ENCODE data around the gene ITGB2. TPM values are rescaled to one million over a fixed set of nuclear protein-coding genes. Genes with fewer than 3 reads are reported as not detected.
"Not testable (repeated sequence)": the region's sequence is repeated elsewhere in the genome, so short reads cannot be mapped to it uniquely, and the experiment has no call there.

The ITGB2 gene
- total RNA-seq, 1 donor from 2014 or later, result 23.8 TPM

DNA sequence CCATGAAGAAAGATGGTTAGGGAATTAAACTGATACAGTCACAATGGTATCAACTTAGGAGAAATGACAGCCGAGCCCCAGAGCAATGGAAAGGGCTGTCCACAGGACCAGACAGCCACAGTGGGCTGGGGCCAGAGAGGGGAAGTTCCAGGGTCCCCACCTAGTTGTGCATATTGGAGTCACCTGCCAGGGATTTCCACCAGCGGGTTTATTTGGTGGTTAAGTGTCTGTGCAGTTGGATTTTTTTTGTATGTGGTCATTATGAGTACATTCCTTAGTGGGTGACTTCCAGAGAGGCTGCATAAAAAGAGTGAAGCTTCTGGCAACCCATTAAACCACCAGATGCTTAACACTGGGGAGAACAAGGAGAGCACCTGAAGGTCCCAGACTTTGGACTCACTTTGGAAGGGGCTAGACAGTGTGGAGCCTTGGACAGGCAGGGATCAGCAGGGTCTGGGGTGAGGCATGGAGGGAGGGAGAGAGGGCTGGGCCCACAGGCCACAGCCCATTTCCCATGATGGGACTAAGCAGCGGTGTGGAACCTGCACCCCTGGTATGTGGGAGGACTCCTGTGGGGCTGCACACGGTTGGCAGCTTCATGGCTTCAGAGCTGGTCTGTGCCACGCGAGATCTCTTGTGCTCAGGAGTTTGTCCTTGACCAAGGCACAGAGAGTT is 39.4 kb downstream of the ITGB2 start:
- intact Hi-C loops (cut with DNase I), result no loop called here
- peak; percentile 37 for DNase-seq
- no peak for ATAC-seq (ENCODE audit: poor library complexity)

DNA sequence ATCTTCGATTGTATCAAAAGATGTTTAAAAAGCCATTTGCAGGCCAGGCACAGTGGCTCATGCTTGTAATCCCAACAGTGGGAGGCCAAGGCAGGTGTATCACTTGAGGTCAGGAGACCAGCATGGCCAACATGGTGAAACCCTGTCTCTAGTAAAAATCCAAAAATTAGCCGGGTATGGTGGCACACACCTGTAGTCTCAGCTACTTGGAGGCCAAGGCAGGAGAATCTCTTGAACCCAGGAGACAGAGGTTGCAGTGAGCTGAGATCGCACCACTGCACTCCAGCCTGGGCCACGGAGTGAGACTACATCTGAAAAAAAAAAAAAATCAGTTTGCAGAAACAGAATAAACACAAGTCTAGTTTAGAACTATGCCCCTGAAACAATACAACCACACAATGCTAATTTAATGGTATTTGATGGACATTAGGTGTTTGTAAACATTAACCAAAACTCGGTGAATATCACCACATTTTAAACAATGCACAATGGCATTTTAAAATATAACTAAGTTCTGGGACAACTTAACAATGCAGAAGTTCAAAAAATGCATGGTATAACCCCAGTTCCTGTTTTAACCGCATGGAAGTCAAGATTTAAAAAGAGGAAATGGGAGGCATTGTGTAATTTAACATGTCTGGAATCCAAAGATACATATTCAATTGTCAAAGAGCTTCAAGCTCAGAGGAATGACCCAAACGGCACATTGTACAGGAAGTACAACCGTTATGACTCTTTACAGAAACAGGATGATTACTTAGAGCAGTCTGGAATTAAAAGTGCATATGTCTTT is 40.1 kb downstream of the ITGB2 start:
- DNase-seq, result no peak
- peak; percentile 48 for ATAC-seq (ENCODE audit: poor library complexity)
- intact Hi-C loops (cut with DNase I), result no loop called here

GRCh38 chr21:44879238-44879637 is 41.5 kb downstream of the ITGB2 start:
- intact Hi-C loops (cut with DNase I), result loop anchor here (5.0 kb wide), 1 partner anchor 77 kb away; the partner anchor contains the start of gene UBE2G2
- DNase-seq; ATAC-seq (ENCODE audit: poor library complexity): not testable (repeated sequence)

- no peak for ATAC-seq (ENCODE audit: poor library complexity)
- intact Hi-C loops (cut with DNase I), result loop anchor here (5.0 kb wide), 1 partner anchor 76 kb away; the partner anchor contains the start of gene UBE2G2
- peak; percentile 22 for DNase-seq
Observed at GRCh38 chr21:44878053-44878982, 42.4 kb downstream of the ITGB2 start.

GRCh38 chr21:44876849-44877575 is 43.7 kb downstream of the ITGB2 start:
- intact Hi-C loops (cut with DNase I), result loop anchor here (5.0 kb wide), 1 partner anchor 75 kb away; the partner anchor contains the start of gene UBE2G2
- no peak for ATAC-seq (ENCODE audit: poor library complexity)
- peak; percentile 18 for DNase-seq

DNA sequence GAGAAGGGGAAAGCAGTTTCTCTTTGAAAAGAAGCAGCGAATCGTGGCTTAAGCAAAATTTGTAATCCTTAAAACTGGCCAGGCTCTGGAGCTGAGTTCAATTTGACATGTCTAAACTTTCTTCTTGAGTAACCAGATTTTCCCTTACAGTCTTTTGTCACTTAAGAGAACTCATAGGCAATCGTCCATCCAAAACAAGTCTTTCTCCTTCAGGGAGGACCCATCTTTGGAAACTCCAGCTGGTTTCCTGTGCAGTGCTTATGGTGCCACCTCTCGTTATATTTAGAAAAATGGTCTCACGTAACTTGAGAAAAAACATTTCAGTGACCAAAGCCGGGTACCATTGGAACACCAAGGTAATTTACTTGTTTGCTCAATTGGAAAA is 45.4 kb downstream of the ITGB2 start:
- intact Hi-C loops (cut with DNase I), result loop anchor here (5.0 kb wide), 1 partner anchor 73 kb away; the partner anchor contains the start of gene UBE2G2
- no peak for DNase-seq
- ATAC-seq (ENCODE audit: poor library complexity), result no peak

GRCh38 chr21:44874497-44875315 is 46.0 kb downstream of the ITGB2 start:
- DNase-seq, result peak; percentile 89
- intact Hi-C loops (cut with DNase I), result loop anchor here (5.0 kb wide), 1 partner anchor 72 kb away; the partner anchor contains the start of gene UBE2G2
- ATAC-seq (ENCODE audit: poor library complexity), result peak; percentile 13

GRCh38 chr21:44874240-44874496 is 46.5 kb downstream of the ITGB2 start:
- DNase-seq (no peak), ATAC-seq (ENCODE audit: poor library complexity) (no peak)
- intact Hi-C loops (cut with DNase I), result no loop called here

DNA sequence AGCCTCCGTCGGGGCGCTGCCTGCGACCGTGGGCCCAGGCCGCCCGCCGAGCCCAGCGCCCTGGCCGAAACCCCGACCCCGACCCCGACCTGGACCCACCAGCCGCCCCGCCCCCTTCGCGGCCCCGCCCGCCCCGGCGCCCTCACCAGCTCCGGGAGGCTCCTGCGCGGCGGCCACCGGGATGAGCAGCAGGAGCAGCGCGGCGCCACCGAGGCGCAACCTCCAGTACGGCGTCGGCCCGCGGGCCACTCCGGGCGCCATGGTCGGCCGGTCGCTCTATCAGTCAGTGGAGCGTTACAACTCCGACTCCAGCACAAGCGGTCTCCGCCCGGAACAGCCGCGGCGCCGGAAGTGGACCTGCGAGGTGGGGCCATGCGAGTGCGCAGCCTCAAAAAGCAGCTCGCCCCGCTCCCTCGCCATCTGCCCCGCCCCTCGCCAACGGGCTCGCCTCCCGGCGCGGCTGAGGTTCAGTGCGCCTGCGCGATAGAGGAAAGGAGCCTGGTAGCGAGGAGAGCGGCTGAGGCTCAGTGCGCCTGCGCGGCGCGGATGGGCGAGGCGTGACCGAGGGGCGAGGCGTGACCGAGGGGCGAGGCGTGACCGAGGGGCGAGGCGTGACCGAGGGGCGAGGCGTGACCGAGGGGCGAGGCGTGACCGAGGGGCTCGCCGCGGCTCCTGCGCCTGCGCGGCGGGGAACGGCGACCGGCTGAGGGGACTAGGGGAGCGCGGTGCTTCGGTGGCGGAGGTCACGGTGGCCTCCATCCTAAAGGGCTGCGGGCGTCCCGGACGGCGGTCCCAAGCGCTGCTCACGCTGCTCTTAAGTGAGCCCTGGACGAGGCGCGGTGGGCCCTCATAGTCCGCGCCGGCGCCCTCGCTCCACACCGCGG is 47.1 kb downstream of the ITGB2 start, which contains the start of gene PTTG1IP:
Gene PTTG1IP (minus strand): TSS at position 335 of the 884 bp plus-strand sequence. CDS start 74 bp downstream, at position 261.
- DNase-seq, result peak; percentile 100
- peak; percentile 83 for ATAC-seq (ENCODE audit: poor library complexity)
- intact Hi-C loops (cut with DNase I), result no loop called here

- ATAC-seq (ENCODE audit: poor library complexity) (no peak), DNase-seq (peak; percentile 65)
- intact Hi-C loops (cut with DNase I), result no loop called here
Observed at GRCh38 chr21:44872649-44873355, 47.9 kb downstream of the ITGB2 start.

- DNase-seq, result no peak
- intact Hi-C loops (cut with DNase I), result no loop called here
- ATAC-seq (ENCODE audit: poor library complexity), result no peak
Observed at GRCh38 chr21:44872323-44872648, 48.4 kb downstream of the ITGB2 start.

GRCh38 chr21:44871576-44872269 is 49.0 kb downstream of the ITGB2 start:
- peak; percentile 54 for DNase-seq
- ATAC-seq (ENCODE audit: poor library complexity), result peak; percentile 16
- intact Hi-C loops (cut with DNase I), result no loop called here

DNA sequence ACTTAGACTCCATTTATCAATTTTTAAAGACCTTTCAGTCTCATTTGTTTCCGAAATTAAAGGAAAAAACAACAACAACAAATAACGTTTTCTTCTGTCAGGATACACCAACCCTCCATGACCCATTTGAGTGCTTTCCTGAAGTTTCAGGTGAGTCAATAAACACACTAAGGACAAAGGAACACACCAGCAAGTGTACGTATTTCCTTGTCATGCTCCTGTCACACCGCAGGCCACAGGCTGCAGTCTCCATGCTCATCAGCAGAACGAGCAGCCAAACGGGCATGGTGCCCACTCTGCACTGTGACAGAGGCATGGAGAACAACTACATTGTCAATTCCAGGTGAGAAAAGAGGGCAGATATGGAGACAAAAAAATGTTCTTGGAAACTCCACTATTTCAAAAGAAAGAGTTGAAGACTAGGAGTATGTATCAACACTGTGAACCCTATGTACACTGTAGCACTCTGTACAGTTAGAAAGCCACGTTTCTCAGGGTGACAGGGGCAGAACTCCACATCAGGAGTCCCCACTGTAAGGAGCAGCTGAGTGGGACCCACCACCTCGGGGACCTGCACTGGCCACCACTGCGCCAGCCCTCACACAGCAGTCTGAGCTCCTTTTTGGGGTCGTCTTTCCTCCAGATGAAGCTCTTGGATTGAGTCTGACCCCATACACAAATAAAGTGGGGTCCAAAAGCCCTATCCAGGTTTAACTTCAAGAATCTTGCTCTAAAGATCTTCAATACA is 49.8 kb downstream of the ITGB2 start:
- intact Hi-C loops (cut with DNase I), result no loop called here
- peak; percentile 30 for ATAC-seq (ENCODE audit: poor library complexity)
- peak; percentile 87 for DNase-seq

- ATAC-seq (ENCODE audit: poor library complexity) (no peak), DNase-seq (peak; percentile 43)
- intact Hi-C loops (cut with DNase I), result no loop called here
Observed at GRCh38 chr21:44869781-44870747, 50.6 kb downstream of the ITGB2 start.
